Measurements from ENCODE around the gene HAVCR2. TPM values are rescaled to one million over a fixed set of nuclear protein-coding genes. Genes with fewer than 3 reads are reported as not detected.

HAVCR2 gene
- total RNA-seq, 1 experiment from 2014 or later: 0.04 TPM

DNA sequence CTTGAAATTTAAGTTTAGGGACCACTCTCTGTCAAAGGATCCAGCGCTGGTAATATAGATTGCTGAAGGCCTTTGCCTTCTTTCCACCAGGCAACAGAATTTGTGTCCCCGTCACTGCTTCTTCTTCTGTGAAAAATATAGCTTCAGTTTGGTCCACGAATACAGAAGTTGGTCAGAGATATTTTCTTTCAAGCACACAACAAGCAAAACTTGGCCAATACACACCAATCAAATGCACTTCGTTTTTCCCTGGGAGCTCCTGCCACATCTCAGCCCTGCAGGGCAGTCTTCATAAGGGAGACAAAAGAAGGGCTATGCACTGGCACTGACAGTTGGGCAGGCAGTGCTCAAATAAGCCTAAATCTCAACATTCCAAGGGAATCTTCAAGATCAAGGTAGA, 22.9 kb downstream of the HAVCR2 start:
- H3F3A ChIP-seq (ENCODE audit: low read length, unreplicated experiment): no peaks in the 10 kb centered on the region
- ChIA-PET CTCF (no interaction called here), POLR2A (ENCODE audit: unreplicated experiment) (no interaction called here)
- no peak for TF ChIP-seq EZH2 (IDR thresholded peaks at IDR 0.05; ENCODE audit: low read length, unreplicated experiment)
- TF ChIP-seq, protein P1, sequence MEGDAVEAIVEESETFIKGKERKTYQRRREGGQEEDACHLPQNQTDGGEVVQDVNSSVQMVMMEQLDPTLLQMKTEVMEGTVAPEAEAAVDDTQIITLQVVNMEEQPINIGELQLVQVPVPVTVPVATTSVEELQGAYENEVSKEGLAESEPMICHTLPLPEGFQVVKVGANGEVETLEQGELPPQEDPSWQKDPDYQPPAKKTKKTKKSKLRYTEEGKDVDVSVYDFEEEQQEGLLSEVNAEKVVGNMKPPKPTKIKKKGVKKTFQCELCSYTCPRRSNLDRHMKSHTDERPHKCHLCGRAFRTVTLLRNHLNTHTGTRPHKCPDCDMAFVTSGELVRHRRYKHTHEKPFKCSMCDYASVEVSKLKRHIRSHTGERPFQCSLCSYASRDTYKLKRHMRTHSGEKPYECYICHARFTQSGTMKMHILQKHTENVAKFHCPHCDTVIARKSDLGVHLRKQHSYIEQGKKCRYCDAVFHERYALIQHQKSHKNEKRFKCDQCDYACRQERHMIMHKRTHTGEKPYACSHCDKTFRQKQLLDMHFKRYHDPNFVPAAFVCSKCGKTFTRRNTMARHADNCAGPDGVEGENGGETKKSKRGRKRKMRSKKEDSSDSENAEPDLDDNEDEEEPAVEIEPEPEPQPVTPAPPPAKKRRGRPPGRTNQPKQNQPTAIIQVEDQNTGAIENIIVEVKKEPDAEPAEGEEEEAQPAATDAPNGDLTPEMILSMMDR (conservative IDR thresholded peaks at IDR 0.05; ENCODE audit: low read depth, low read length): no peak
- no peak for TF ChIP-seq EZH2phosphoT487 (IDR thresholded peaks at IDR 0.05; ENCODE audit: borderline replicate concordance, low read length)
- no peak overlapping the region for H3K9ac ChIP-seq (ENCODE audit: low read length)
- DNase-seq (no peak), ATAC-seq (no peak)
- no peaks in the 10 kb centered on the region for H3K9me2 ChIP-seq (replicated peaks; ENCODE audit: low read length)
- H3K4me2 ChIP-seq (ENCODE audit: low read length): no peak overlapping the region
- no peak overlapping the region for H3K27ac ChIP-seq (ENCODE audit: low read length)
- H3K4me3 ChIP-seq (ENCODE audit: low read length): no peak overlapping the region
- no peaks in the 10 kb centered on the region for H4K20me1 ChIP-seq (ENCODE audit: low read length)
- no peaks in the 10 kb centered on the region for H3K79me2 ChIP-seq (ENCODE audit: low read length)
- H3K9me3 ChIP-seq (ENCODE audit: low read length): no peaks in the 10 kb centered on the region
- no TSS peak for BruUV-seq (replicated peaks)
- intact Hi-C loops (cut with micrococcal nuclease): no loop called here
- no peaks in the 10 kb centered on the region for H3K4me1 ChIP-seq (ENCODE audit: insufficient read depth, low read length)
- no peaks in the 10 kb centered on the region; the same call in none of the 2 replicates for H3K27me3 ChIP-seq (ENCODE audit: low read length)
- H3K36me3 ChIP-seq (ENCODE audit: low read depth, low read length): no peaks in the 10 kb centered on the region
- H2AFZ ChIP-seq (ENCODE audit: low read length): no peak overlapping the region

GRCh38 chr5:157080286-157080685, 28.6 kb downstream of the HAVCR2 start:
- ChIA-PET CTCF (no interaction called here), POLR2A (ENCODE audit: unreplicated experiment) (no interaction called here)
- H3K4me1 ChIP-seq (ENCODE audit: insufficient read depth, low read length): no peaks in the 10 kb centered on the region; the same call in 1 of the 2 replicates
- H3F3A ChIP-seq (ENCODE audit: low read length, unreplicated experiment): no peaks in the 10 kb centered on the region
- no TSS peak for BruUV-seq (replicated peaks)
- DNase-seq (no peak), ATAC-seq (no peak)
- TF ChIP-seq, protein P1 (conservative IDR thresholded peaks at IDR 0.05; ENCODE audit: low read depth, low read length): no peak
- TF ChIP-seq EZH2 (IDR thresholded peaks at IDR 0.05; ENCODE audit: low read length, unreplicated experiment) (no peak), EZH2phosphoT487 (IDR thresholded peaks at IDR 0.05; ENCODE audit: borderline replicate concordance, low read length) (no peak)
- no peak overlapping the region for H2AFZ ChIP-seq (ENCODE audit: low read length)
- H4K20me1 ChIP-seq (ENCODE audit: low read length): no peaks in the 10 kb centered on the region
- H3K79me2 ChIP-seq (ENCODE audit: low read length): no peaks in the 10 kb centered on the region
- intact Hi-C loops (cut with micrococcal nuclease): no loop called here
- no peak overlapping the region for H3K9ac ChIP-seq (ENCODE audit: low read length)
- no peak overlapping the region for H3K4me2 ChIP-seq (ENCODE audit: low read length)
- H3K27ac ChIP-seq (ENCODE audit: low read length): no peak overlapping the region
- no peaks in the 10 kb centered on the region for H3K9me2 ChIP-seq (replicated peaks; ENCODE audit: low read length)
- no peak overlapping the region for H3K4me3 ChIP-seq (ENCODE audit: low read length)
- H3K9me3 ChIP-seq (ENCODE audit: low read length): no peaks in the 10 kb centered on the region
- no peaks in the 10 kb centered on the region for H3K27me3 ChIP-seq (ENCODE audit: low read length)
- no peaks in the 10 kb centered on the region for H3K36me3 ChIP-seq (ENCODE audit: low read depth, low read length)

DNA sequence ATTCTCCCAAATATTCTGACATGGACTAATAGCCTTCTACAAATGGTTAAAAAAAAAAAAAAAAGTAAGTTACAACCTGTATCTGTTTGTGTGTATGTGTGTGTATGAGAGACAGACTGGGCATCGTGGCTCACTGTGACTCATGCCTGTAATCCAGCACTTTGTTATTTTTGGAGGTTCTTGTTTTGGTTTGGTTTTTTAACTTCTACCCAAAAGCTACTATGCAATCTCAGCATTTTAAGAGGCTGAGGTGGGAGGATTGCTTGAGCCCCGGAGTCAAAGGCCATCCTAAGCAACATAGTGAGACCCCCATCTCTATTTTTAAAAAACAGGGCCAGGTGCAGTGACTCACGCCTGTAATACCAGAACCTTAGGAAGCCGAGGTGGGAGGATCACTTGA, 32.3 kb downstream of the HAVCR2 start:
- no peak for TF ChIP-seq EZH2 (IDR thresholded peaks at IDR 0.05; ENCODE audit: low read length, unreplicated experiment)
- no peaks in the 10 kb centered on the region for H3K9me3 ChIP-seq (ENCODE audit: low read length)
- H4K20me1 ChIP-seq (ENCODE audit: low read length): no peaks in the 10 kb centered on the region
- peak overlapping the region; percentile 16; the same call in 1 of the 2 replicates for H3K4me2 ChIP-seq (ENCODE audit: low read length)
- H3K36me3 ChIP-seq (ENCODE audit: low read depth, low read length): no peaks in the 10 kb centered on the region
- no peaks in the 10 kb centered on the region for H3K9me2 ChIP-seq (replicated peaks; ENCODE audit: low read length)
- no peak overlapping the region for H3K27ac ChIP-seq (ENCODE audit: low read length)
- CTCF ChIA-PET: no interaction called here
- DNase-seq (peak; percentile 49), ATAC-seq (peak; percentile 69)
- H3K9ac ChIP-seq (ENCODE audit: low read length): no peak overlapping the region
- no peaks in the 10 kb centered on the region for H3K27me3 ChIP-seq (ENCODE audit: low read length)
- H3K79me2 ChIP-seq (ENCODE audit: low read length): no peaks in the 10 kb centered on the region
- no peaks in the 10 kb centered on the region for H3F3A ChIP-seq (ENCODE audit: low read length, unreplicated experiment)
- POLR2A ChIA-PET (ENCODE audit: unreplicated experiment): no interaction called here
- H3K4me3 ChIP-seq (ENCODE audit: low read length): no peak overlapping the region
- peaks cover 15% of the 10 kb centered on the region for H3K4me1 ChIP-seq (ENCODE audit: insufficient read depth, low read length)
- no TSS peak for BruUV-seq (replicated peaks)
- no peak overlapping the region for H2AFZ ChIP-seq (ENCODE audit: low read length)
- intact Hi-C loops (cut with micrococcal nuclease): no loop called here
